Measurements from ENCODE around the gene FBN1. TPM values are rescaled to one million over a fixed set of nuclear protein-coding genes. Genes with fewer than 3 reads are reported as not detected.

FBN1 gene
- total RNA-seq, 1 experiment from 2014 or later, result 6.7 TPM

DNA sequence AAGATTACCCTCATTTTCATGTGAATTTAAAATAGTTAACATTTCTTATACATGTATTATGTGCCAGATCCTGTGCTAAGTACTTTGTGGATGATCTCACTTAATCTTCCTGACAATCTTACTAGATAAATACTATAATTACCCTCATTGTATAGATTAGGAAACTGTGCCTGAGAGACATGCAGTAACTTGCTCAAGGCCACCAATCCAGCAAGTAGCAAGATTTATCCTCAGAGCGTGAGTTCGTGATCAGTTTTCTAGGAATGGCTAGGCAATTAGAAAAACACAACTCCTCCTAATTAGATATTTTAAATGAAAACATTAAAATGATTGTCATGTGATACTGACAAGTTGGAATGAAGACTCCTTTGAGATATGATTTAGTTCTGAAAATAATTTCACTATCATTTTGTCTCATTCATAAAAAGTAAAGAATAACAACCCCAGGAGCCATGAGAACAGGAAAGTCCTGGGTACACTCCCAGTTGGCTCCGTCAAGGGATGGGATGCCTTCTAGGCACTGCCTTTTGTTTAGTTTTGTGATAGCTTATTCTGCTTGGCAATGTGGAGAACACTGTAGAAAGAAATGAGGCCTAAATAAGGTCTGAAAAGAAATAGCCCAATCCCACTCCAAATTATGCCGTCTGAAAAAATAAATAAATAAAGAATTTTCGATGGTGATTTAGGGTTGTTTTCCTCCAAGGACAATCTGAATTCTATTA, 61.3 kb downstream of the FBN1 start:
- Histone ChIP-seq H3K9me3 (ENCODE audit: low read length) (no peaks in the 10 kb centered on the region), H4K20me1 (ENCODE audit: low read length) (no peaks in the 10 kb centered on the region), H3K27me3 (ENCODE audit: low read length) (no peaks in the 10 kb centered on the region), H3K9ac (ENCODE audit: low read length) (no peak overlapping the region), H3F3A (ENCODE audit: low read length, unreplicated experiment) (no peaks in the 10 kb centered on the region), H3K36me3 (ENCODE audit: low read depth, low read length) (no peaks in the 10 kb centered on the region), H3K79me2 (ENCODE audit: low read length) (no peaks in the 10 kb centered on the region), H3K4me3 (ENCODE audit: low read length) (no peak overlapping the region), H2AFZ (ENCODE audit: low read length) (no peak overlapping the region), H3K27ac (ENCODE audit: low read length) (no peak overlapping the region), H3K9me2 (replicated peaks; ENCODE audit: low read length) (no peaks in the 10 kb centered on the region), H3K4me1 (ENCODE audit: insufficient read depth, low read length) (no peaks in the 10 kb centered on the region), H3K4me2 (ENCODE audit: low read length) (no peak overlapping the region)
- intact Hi-C loops (cut with micrococcal nuclease), result no loop called here
- DNase-seq, result no peak
- no TSS peak for BruUV-seq (replicated peaks)
- CTCF ChIA-PET, result no interaction called here
- ATAC-seq, result no peak
- POLR2A ChIA-PET (ENCODE audit: unreplicated experiment), result no interaction called here
- TF ChIP-seq EZH2 (IDR thresholded peaks at IDR 0.05; ENCODE audit: low read length, unreplicated experiment) (no peak), EZH2phosphoT487 (IDR thresholded peaks at IDR 0.05; ENCODE audit: borderline replicate concordance, low read length) (no peak)
- TF ChIP-seq, protein P1, sequence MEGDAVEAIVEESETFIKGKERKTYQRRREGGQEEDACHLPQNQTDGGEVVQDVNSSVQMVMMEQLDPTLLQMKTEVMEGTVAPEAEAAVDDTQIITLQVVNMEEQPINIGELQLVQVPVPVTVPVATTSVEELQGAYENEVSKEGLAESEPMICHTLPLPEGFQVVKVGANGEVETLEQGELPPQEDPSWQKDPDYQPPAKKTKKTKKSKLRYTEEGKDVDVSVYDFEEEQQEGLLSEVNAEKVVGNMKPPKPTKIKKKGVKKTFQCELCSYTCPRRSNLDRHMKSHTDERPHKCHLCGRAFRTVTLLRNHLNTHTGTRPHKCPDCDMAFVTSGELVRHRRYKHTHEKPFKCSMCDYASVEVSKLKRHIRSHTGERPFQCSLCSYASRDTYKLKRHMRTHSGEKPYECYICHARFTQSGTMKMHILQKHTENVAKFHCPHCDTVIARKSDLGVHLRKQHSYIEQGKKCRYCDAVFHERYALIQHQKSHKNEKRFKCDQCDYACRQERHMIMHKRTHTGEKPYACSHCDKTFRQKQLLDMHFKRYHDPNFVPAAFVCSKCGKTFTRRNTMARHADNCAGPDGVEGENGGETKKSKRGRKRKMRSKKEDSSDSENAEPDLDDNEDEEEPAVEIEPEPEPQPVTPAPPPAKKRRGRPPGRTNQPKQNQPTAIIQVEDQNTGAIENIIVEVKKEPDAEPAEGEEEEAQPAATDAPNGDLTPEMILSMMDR (conservative IDR thresholded peaks at IDR 0.05; ENCODE audit: low read depth, low read length), result no peak

DNA sequence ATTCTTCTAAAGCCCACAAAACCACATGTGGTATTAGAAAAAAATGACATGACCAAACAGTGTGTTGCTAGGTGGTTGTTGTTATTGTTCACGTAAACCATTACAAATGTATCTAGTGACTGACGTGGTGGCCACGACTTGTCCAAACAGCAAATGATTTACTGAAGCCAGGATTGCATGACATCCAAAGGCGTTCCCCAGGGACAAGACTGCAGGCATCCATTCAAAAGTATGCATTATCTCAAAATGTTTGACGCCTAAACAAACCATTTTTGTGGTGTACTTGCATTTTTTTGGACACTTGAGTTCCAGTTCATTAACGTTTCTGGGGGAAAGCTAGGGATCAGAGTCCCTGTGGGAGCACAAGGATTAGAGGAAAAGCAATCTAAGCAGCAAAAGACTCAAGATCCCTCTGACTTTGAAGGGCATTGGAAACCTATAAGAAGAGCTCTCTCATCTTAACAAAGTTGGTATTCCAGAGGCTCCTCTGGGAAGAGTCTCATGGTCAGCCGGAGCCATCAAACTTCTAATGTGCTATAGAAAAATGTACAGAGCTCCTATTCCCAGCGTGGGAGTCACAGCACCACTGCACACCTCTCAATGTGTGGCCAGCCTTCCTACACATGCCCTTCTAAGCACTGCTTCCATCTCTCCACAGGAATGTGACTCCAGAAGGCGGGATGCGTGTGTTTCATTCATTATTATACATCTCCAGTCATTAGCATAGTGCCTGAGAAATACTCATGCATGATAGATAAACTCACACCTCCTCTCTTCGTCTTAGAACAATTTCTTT, 62.9 kb downstream of the FBN1 start:
- ChIA-PET POLR2A (ENCODE audit: unreplicated experiment) (no interaction called here), CTCF (no interaction called here)
- ATAC-seq, result no peak
- Histone ChIP-seq H3K4me2 (ENCODE audit: low read length) (no peak overlapping the region), H3F3A (ENCODE audit: low read length, unreplicated experiment) (no peaks in the 10 kb centered on the region), H3K27me3 (ENCODE audit: low read length) (no peaks in the 10 kb centered on the region), H3K79me2 (ENCODE audit: low read length) (no peaks in the 10 kb centered on the region), H3K9ac (ENCODE audit: low read length) (no peak overlapping the region), H3K9me3 (ENCODE audit: low read length) (no peaks in the 10 kb centered on the region), H4K20me1 (ENCODE audit: low read length) (no peaks in the 10 kb centered on the region), H3K4me3 (ENCODE audit: low read length) (no peak overlapping the region), H3K4me1 (ENCODE audit: insufficient read depth, low read length) (no peaks in the 10 kb centered on the region), H2AFZ (ENCODE audit: low read length) (no peak overlapping the region), H3K36me3 (ENCODE audit: low read depth, low read length) (no peaks in the 10 kb centered on the region), H3K27ac (ENCODE audit: low read length) (no peak overlapping the region), H3K9me2 (replicated peaks; ENCODE audit: low read length) (no peaks in the 10 kb centered on the region)
- intact Hi-C loops (cut with micrococcal nuclease), result no loop called here
- BruUV-seq (replicated peaks), result no TSS peak
- no peak for DNase-seq
- TF ChIP-seq, protein P1 (conservative IDR thresholded peaks at IDR 0.05; ENCODE audit: low read depth, low read length), result no peak
- no peak for TF ChIP-seq EZH2phosphoT487 (IDR thresholded peaks at IDR 0.05; ENCODE audit: borderline replicate concordance, low read length)
- no peak for TF ChIP-seq EZH2 (IDR thresholded peaks at IDR 0.05; ENCODE audit: low read length, unreplicated experiment)

DNA sequence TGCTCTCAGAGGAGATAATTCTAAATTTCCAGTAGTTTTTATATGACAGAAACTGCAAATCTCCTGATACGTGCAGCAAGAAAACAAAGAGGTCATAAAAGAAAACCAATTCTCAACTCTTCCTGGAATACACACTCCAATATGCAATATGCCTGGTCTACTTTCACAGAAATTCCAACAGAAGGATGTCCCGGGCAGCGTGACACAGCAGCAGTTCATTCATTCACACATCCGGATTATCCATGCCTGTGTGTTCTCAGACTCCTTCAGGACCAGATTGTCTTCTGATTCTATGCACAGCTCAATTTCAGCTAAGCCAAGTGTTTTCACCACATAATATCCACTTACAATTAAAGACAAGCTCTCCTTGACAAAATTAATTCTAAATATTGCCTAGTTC, 64.3 kb downstream of the FBN1 start:
- BruUV-seq (replicated peaks), result no TSS peak
- POLR2A ChIA-PET (ENCODE audit: unreplicated experiment), result no interaction called here
- intact Hi-C loops (cut with micrococcal nuclease), result no loop called here
- Histone ChIP-seq H3K4me3 (ENCODE audit: low read length) (no peak overlapping the region), H3K27me3 (ENCODE audit: low read length) (no peaks in the 10 kb centered on the region), H3K9ac (ENCODE audit: low read length) (no peak overlapping the region), H3K36me3 (ENCODE audit: low read depth, low read length) (no peaks in the 10 kb centered on the region), H3K4me1 (ENCODE audit: insufficient read depth, low read length) (no peaks in the 10 kb centered on the region), H3F3A (ENCODE audit: low read length, unreplicated experiment) (no peaks in the 10 kb centered on the region), H3K27ac (ENCODE audit: low read length) (no peak overlapping the region), H3K9me2 (replicated peaks; ENCODE audit: low read length) (no peaks in the 10 kb centered on the region), H3K4me2 (ENCODE audit: low read length) (no peak overlapping the region), H2AFZ (ENCODE audit: low read length) (no peak overlapping the region), H4K20me1 (ENCODE audit: low read length) (no peaks in the 10 kb centered on the region), H3K79me2 (ENCODE audit: low read length) (no peaks in the 10 kb centered on the region), H3K9me3 (ENCODE audit: low read length) (no peaks in the 10 kb centered on the region)
- CTCF ChIA-PET, result no interaction called here
- ATAC-seq, result no peak
- TF ChIP-seq EZH2phosphoT487 (IDR thresholded peaks at IDR 0.05; ENCODE audit: borderline replicate concordance, low read length) (no peak), EZH2 (IDR thresholded peaks at IDR 0.05; ENCODE audit: low read length, unreplicated experiment) (no peak)
- TF ChIP-seq, protein P1 (conservative IDR thresholded peaks at IDR 0.05; ENCODE audit: low read depth, low read length), result no peak
- no peak for DNase-seq
